ENCODE measurements around the gene JAZF1. TPM values are rescaled to one million over a fixed set of nuclear protein-coding genes. Genes with fewer than 3 reads are reported as not detected.

The JAZF1 gene
- total RNA-seq, 1 experiment from 2014 or later, result 4.0 TPM

DNA sequence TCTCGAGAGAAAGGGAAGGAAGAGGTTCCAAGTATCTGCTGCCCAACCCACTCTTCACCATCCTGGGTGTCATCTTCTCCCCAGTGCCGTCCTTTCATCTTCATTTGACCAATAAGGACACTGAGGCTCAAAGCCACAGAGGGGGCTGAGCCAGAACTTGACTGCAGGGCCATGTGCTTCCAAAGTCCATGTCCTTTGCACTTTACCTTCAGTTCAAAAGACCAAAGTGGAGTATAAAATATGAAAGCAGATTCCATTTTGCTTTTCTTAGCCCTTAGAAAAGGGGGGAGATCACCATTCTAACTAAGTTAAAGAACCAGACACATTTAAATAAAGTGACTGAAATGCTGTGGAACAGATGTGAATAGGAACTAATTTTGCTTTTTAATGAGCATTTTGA is 56.2 kb downstream of the JAZF1 start:
- no peak for DNase-seq (ENCODE audit: low read depth)
- in situ Hi-C loops (cut with HindIII; ENCODE audit: low pct_unique_long_range_greater_than_20kb, low sequenced_read_pairs), result no loop called here

DNA sequence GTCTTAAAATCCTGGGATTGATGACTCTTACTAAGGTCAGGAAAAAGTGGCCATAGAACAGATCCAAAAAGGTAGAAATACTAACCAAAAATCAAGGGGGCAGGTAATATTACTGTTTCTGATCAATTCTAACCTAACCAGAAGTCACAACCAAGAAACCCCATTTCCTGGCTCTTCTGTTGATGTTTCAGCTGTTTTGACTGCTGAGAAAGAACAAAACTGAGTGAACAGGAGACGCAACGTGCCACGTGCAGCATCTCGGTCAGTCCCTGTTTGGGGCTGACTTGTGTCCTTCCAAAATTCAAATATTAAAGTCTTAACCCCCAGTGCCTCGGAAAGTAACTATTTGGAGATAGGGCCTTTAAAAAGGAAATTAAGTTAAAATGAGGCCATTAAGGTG is 56.8 kb downstream of the JAZF1 start:
- in situ Hi-C loops (cut with HindIII; ENCODE audit: low pct_unique_long_range_greater_than_20kb, low sequenced_read_pairs), result no loop called here
- no peak for DNase-seq (ENCODE audit: low read depth)

DNA sequence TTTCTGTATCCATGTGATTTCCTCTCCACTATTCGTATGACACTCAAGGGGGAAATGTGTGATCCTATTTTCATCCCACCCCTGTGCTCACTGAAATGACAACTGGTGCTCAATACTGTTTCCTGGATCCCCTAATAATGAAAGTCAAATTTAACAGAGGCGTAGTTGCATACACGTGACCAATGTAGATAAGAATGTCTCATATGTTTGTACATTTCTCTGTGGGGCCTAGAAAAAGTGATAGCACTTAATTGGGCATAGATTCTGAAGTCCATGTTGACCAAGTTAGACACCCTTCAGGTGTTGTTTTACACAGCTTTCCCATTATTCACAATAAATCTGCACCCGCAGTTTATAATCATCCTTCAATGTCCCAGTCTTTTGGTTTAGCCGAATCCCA is 59.1 kb downstream of the JAZF1 start:
- in situ Hi-C loops (cut with HindIII; ENCODE audit: low pct_unique_long_range_greater_than_20kb, low sequenced_read_pairs), result no loop called here
- DNase-seq (ENCODE audit: low read depth), result no peak

DNA sequence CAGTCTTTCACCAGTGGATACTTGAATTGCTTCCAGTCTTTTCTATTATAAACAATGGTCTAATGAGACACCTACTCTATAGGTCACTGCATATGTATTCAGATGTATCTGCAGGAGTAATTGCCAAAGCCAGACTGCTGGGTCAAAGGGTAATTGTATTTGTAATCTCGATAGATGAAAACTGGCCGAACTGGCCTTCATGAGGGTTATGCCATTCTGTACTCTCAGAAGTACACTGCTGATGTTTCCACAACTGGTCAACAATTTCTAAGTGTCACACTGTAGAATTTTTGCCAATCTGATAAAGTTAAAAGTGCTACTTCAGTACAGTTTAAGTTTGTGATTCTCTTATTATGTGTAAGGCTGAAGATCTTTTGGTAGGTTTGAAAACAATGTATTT is 64.6 kb downstream of the JAZF1 start:
- in situ Hi-C loops (cut with HindIII; ENCODE audit: low pct_unique_long_range_greater_than_20kb, low sequenced_read_pairs), result no loop called here
- DNase-seq (ENCODE audit: low read depth), result no peak

DNA sequence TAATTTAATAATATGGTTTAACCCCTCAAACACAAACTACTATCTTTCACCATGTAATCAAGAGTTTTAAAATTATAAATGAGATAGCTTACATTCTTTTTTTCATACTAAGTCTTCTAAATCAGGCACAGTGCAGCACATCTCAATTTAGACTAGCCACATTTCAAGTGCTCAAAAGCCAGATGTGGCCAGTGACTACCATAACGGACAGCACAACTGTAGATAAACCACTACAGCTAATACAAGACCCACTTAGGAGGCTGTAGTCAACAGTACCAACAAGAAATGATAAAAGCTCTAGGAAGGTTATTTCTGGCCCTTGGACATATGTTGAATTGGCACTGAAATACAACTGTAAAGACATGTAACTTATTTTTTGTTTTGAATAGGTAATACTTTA is 65.3 kb downstream of the JAZF1 start:
- in situ Hi-C loops (cut with HindIII; ENCODE audit: low pct_unique_long_range_greater_than_20kb, low sequenced_read_pairs), result no loop called here
- no peak for DNase-seq (ENCODE audit: low read depth)

GRCh38 chr7:28114056-28114455 is 66.5 kb downstream of the JAZF1 start:
- no peak for DNase-seq (ENCODE audit: low read depth)
- in situ Hi-C loops (cut with HindIII; ENCODE audit: low pct_unique_long_range_greater_than_20kb, low sequenced_read_pairs), result no loop called here

- in situ Hi-C loops (cut with HindIII; ENCODE audit: low pct_unique_long_range_greater_than_20kb, low sequenced_read_pairs), result no loop called here
- DNase-seq (ENCODE audit: low read depth), result no peak
Measured at GRCh38 chr7:28112883-28113540, 67.6 kb downstream of the JAZF1 start.

DNA sequence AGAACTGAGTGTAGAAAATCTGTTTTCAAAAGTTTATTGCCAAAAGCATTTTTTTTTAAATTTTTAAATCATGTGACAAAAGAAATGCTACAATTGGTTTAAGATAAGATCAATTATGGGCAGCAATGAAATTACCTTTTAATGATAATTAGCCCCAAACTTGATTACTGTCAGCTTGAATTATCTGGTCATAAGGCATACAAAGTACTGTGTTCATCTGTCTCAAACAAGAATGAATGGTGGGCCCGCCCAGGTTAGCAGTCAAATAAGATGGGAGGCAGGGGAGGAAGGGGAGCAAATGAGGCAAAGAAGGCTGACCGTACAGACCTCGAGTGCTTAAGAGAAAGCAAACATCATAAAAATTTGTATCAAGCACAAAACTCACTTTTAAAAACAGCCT is 68.1 kb downstream of the JAZF1 start:
- in situ Hi-C loops (cut with HindIII; ENCODE audit: low pct_unique_long_range_greater_than_20kb, low sequenced_read_pairs), result no loop called here
- no peak for DNase-seq (ENCODE audit: low read depth)

DNA sequence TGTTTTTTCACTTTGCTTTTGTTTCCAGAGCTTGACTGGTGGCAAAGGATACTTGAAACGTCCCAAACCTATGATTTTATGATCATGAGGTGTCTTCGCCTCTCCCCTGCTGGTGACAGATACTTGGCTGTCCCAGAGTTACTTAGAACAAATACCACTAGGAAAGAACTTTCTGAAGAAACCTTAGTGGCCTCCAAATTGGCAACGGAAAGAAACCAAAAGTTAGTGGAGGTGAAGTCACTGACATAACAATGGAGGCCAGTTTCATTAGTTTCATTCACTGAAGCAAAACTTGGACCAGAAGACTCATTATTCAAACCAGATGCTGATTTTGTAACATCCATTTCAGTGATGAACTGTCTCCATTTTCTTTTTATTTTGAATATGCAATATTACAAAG is 68.6 kb downstream of the JAZF1 start:
- in situ Hi-C loops (cut with HindIII; ENCODE audit: low pct_unique_long_range_greater_than_20kb, low sequenced_read_pairs), result no loop called here
- DNase-seq (ENCODE audit: low read depth), result no peak

DNA sequence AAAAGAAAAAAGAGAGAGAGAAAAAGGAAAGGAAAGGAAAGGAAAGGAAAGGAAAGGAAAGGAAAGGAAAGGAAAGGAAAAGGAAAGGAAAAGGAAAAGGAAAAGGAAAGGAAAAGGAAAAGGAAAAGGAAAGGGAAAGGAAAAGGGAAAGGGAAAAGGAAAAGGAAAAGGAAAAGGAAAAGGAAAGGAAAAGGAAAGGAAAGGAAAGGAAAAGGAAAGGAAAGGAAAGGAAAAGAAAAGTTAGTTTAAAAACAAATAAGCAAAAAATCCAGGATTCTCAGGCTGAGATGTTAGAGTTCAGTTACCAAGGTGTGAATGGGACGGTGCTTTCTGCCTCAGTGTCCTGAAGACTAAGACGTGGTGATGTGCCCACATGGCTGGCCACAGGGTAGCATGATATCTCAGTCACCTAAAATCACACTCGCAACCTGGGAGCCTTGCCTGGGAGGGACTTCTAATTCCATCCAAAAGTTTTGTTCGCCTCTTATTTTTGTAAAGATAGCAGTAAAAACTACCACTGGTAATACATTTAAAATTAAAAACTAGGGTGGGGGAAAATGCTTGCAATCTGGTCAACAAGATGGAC is 70.1 kb downstream of the JAZF1 start:
- in situ Hi-C loops (cut with HindIII; ENCODE audit: low pct_unique_long_range_greater_than_20kb, low sequenced_read_pairs), result no loop called here
- DNase-seq (ENCODE audit: low read depth), result no peak

DNA sequence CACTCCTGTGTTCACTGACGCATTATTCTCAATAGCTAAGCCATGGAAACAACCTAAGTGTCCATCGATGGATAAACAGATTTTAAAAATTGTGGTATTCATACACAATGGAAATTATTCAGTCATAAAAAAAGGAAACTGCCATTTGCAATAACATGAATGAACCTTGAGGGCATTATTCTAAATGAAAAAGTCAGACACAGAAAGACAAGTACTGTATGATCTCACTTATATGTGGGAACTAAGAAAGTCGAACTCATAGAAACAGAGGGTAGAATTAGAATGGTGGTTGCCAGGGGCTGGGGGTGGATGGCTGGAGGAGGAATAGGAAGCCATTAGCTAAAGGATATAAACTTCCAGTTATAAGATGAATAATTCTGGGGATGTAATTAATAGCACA is 71.8 kb downstream of the JAZF1 start:
- DNase-seq (ENCODE audit: low read depth), result no peak
- in situ Hi-C loops (cut with HindIII; ENCODE audit: low pct_unique_long_range_greater_than_20kb, low sequenced_read_pairs), result no loop called here

- DNase-seq (ENCODE audit: low read depth), result no peak
- in situ Hi-C loops (cut with HindIII; ENCODE audit: low pct_unique_long_range_greater_than_20kb, low sequenced_read_pairs), result no loop called here
Measured at GRCh38 chr7:28107960-28108359, 72.6 kb downstream of the JAZF1 start.

- in situ Hi-C loops (cut with HindIII; ENCODE audit: low pct_unique_long_range_greater_than_20kb, low sequenced_read_pairs), result no loop called here
Measured at GRCh38 chr7:28106321-28106829, 74.2 kb downstream of the JAZF1 start.

GRCh38 chr7:28105234-28105633 is 75.4 kb downstream of the JAZF1 start:
- in situ Hi-C loops (cut with HindIII; ENCODE audit: low pct_unique_long_range_greater_than_20kb, low sequenced_read_pairs), result no loop called here
- no peak for DNase-seq (ENCODE audit: low read depth)

More at GRCh38 chr7:28106321-28106829, 74.2 kb downstream of the JAZF1 start:
- no peak for DNase-seq (ENCODE audit: low read depth)

GRCh38 chr7:28104811-28105210 is 75.8 kb downstream of the JAZF1 start:
- in situ Hi-C loops (cut with HindIII; ENCODE audit: low pct_unique_long_range_greater_than_20kb, low sequenced_read_pairs), result no loop called here
- no peak for DNase-seq (ENCODE audit: low read depth)

DNA sequence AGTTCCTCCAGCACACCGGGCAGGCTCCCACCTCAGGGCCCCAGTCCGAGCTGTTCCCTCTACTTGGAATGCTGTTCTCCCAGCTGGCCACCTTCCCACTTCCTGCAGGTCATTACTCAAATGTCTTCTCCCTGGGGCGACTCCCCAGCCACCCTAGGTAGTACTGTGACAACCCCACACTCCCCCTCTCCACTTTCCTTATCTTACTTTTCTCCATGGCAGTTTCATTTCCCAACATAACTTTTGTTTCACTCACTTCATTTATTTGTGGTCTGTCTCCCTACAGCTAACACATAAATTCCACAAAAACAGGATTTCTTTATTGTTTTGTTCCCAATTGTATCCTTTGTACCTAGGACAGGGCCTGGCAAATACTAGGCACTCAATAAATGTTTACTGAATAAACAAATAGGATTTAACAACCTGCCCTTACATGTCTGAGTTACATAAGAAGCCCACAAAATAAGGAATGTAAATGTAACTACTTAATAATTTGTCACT is 76.5 kb downstream of the JAZF1 start:
- no peak for DNase-seq (ENCODE audit: low read depth)
- in situ Hi-C loops (cut with HindIII; ENCODE audit: low pct_unique_long_range_greater_than_20kb, low sequenced_read_pairs), result no loop called here

DNA sequence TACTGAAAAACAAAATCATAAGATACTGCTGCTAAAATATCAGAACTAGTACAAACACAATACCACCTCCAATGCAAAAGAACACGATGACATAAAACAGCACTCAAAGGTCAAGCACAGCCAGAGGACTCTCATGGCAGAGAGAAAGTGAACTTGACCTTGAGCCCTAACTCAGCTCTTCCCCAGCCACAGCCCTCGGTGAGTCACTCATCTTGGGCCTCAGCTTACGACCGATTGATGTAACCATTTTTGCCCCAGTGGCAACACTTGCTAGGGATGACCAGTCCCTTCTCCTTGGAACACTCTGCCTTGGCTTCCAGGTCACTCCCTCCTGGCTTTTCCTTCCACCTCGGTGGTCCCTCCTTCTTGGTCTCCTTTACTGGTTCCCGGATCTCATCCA is 77.8 kb downstream of the JAZF1 start:
- peak; percentile 3 for DNase-seq (ENCODE audit: low read depth)
- in situ Hi-C loops (cut with HindIII; ENCODE audit: low pct_unique_long_range_greater_than_20kb, low sequenced_read_pairs), result no loop called here

DNA sequence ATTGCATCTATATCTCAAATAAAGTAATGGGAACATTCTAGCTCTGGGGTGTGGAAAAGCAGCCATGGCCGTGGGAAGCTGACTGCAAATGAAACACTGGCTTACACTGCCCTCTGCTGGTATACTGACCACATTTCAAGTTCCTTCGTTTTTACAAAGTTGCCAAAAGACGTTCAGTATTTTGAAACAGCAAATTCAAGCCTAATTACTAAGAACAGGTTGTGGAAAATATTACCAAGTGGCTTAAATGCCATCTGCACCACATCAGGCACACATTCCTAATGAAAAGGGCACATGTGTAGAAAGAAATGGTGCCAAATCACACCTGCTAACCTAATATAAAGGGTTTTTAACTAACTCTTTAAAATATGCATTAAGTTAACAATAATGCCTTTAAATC is 83.9 kb downstream of the JAZF1 start:
- DNase-seq (ENCODE audit: low read depth), result peak; percentile 42
- in situ Hi-C loops (cut with HindIII; ENCODE audit: low pct_unique_long_range_greater_than_20kb, low sequenced_read_pairs), result no loop called here

GRCh38 chr7:28095231-28095630 is 85.4 kb downstream of the JAZF1 start:
- DNase-seq (ENCODE audit: low read depth), result no peak
- in situ Hi-C loops (cut with HindIII; ENCODE audit: low pct_unique_long_range_greater_than_20kb, low sequenced_read_pairs), result no loop called here
